Measurements from ENCODE around the gene STX8.

STX8 gene

GRCh38 chr17:9435165-9435564 lies 140.5 kb downstream of the STX8 start:
- no peak for DNase-seq

DNA sequence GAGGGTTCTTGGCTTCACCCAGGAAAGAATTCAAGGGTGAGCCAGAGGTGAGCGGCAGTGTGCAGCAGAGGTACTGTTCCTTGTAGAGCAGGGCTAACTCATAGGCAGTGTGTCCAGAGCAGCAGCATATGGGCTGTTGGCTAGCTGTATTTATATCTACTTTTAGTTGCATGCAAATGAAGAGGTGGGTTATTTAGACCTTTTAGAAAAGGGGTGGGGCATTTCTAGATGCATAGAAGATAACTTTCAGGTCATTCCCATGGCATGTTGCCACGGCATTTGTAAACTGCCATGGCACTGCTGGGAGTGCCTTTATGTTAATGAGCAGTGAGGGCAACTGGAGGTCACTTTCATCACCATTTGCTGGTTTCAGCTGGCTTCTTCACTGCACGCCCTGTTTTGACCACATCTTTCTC lies 141.0 kb downstream of the STX8 start:
- DNase-seq = no peak

DNA sequence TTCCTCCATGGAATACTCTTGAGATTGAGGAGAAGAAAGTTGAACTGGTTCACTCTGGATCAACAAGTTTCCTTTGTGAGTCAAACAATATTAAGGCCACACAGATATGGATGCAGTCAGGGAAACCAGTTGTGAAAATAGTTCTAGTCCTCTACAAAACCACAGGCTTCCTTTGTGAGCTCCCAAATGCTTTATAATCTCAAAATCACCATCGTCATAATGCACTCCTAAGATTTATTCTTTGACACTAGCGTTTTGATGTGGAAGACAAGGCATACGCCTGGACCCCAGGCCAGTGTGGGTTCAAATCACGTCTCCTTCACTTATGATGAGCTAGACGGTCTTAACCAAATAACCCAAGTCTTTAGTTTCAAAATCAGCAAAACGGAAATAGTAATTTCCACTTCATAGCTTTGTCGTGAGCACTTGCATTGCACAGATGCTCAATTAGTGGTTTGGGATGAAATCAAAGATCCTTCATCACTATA lies 142.6 kb downstream of the STX8 start:
- no peak for DNase-seq

DNA sequence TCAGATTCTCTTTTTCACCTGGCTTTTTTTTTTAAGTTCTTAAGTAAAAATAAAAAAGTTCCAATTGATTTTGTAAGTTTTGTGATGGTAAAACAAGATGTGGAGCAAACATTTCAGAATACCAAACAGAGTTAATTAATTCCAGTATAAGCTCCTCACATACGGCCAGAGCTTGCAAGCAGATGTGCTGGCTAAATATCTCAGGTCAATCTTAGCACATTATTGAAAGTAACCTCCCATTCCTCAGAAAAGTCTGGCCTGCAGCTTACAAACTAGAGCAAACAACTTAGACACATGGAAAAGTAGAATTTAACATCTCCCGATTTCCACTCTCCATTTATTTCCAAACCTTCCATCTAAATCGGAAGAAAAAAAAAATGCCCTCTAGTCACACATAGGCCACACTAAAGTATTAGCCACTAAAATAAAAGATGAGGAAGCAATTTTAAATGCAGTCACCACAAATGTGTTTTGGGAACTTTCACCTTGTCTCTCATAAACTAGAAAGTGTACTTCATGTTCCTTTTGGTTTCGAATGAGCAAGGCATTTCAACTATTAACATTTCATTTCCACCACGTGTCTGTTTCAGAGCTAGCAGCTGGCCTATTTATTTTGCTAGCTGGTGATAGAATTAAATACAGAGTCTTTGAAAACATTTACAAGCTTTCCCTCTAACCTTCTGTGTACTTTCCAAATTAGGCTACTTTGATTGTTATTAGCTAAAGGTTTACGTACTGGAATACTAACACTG lies 143.3 kb downstream of the STX8 start:
- no peak for DNase-seq

GRCh38 chr17:9431620-9432019 lies 144.0 kb downstream of the STX8 start:
- DNase-seq = no peak

DNA sequence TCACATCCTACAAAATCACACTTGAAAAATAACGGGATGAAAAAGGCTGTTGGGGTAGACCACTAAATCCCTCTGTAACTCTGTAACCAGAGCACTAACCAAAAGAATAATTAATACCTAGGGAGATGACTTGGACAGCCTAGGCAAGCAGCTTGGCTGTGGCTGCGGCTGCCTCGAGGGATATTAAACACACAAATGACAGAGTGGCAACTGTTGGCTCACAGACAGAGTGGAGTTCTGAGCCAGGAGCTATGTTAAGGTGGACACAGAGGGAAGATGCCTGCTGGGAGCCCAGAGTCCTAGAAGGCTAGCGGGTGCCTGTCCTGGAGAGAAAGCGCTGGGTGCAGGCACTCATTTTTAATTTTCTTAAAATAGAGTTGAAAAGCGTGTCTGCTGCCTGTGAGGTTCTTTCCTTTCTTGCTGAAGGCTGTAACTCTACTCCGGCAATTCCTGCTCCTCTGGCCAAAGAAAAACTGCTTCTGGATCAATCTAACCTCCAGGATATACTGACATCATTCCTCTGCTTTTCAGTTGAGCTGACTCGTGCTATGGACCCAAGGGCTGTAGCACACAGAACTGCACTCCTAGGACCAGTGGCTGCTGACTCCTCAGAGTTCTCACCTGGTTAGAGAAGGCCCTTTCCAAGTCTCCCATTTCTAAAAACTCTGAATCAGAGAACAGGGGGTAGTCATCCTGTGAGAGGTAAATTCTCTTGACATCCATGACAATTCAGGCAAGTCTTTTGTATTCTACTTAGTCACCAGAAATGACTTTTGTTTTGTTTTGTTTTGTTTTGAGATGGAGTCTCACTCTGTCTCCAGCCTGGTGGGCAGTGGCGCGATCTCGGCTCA lies 147.9 kb downstream of the STX8 start:
- no peak for DNase-seq

DNA sequence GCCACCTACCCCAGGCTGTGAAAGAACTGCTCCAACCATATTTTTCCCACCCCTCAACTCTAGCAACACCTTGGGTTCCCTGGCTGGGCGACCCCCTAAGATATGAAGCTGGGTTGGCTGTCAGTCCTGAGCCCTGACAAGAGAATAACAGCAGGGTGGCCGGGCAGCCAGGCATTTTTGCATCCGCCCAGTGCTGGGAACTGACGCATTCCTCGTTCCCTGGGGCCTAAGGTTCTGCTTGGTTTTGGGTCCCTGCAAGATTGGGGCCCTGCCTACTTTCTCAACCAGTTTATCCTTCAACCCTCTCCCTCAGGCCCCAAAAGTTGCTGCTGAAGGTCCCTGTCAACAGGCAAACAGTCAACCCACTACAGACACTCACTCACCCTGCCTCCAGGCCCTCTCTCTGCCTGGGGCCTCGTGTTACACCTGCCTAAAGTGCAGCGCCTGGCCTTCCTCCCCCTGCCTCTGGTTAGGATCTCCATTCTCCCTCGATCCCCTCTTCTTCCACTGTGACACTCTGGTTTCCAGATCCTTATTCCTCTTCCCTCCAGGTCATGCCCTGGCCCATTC lies 151.5 kb downstream of the STX8 start:
- no peak for DNase-seq

DNA sequence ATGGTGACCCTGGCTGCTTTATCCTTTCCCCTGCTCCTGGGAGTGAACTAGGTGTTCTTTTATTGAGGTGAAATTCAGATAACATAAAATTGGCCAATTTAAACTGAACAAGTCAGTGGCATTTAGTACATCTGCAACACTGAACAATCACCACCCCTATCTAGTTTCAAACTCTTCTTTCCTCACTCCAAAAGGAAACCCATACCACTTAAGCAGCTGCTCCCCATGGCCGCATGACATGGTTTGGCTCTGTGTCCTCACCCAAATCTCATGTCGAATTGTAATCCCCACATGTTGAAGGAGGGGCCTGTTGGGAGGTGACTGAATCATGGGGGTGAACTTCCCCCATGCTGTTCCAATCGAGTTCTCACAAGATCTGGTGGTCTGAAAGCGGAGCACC lies 154.1 kb downstream of the STX8 start:
- DNase-seq = no peak

GRCh38 chr17:9419932-9420453 lies 155.6 kb downstream of the STX8 start:
- DNase-seq = no peak

GRCh38 chr17:9414471-9414870 lies 161.1 kb downstream of the STX8 start:
- DNase-seq = no peak

GRCh38 chr17:9410737-9411136 lies 164.9 kb downstream of the STX8 start:
- DNase-seq = no peak

- DNase-seq = no peak
Observed at GRCh38 chr17:9410301-9410700, 165.3 kb downstream of the STX8 start.

DNA sequence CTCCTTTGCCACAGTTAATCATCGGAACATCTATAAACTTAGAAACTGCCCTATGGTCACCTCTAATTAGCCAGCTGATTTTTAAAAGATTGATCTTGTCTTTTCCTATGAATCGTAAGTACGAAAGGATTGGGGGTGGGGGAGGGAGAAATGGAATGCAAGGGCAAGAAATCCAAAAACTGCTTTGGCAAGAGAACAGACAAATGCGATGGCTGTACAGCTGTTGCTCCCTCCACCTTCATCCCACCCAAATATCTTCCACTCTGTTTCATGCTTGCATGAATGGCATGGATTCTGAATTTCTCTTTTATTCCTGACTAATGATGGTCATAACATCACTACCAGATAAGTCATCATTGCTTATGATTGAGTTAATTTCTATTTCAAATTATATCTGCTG lies 165.7 kb downstream of the STX8 start:
- no peak for DNase-seq

DNA sequence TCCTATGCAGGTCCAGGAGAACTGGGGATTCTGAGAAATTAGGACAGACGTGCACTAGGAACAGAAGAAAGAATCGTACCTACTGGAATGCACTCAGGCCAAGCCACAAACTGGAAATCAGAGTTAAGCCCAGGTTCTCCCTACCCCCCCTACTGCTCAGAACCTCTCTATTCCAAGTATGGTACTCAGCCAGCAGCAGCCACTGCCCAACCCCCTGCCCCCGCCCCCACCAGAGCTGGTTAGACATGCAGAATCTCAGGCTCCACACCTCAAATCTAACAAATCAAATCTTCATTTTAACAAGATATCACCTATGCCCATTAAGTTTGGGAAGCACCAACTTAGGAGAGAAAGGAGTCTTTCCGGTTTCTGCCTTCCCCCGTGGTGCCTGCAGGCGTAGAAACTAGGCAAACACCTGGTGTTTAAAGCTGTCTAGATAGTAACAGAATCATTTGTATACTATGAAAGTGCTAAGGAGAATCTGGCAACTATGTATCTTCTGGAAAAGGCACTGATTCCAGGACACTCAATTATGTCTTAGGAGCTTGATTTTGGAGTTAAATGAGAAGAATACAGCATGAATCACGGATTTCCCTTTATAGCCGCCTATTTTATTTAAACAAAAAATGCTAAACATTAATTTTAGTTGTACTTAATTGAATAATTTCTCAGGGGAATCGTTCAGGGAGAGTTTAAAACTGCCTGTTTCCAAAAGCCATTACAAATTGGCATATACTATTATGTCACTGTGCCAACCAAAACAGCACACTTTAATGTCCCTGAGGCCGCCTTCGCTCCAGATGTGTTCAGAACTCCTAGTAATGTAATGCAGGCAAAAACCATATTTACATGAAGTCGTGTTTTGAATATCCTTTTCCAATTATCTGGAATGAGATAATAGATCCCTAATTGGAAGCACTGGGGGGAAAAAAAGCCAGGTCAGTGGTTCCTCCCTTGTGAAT lies 166.5 kb downstream of the STX8 start:
- DNase-seq = no peak

GRCh38 chr17:9408381-9408780 lies 167.2 kb downstream of the STX8 start:
- no peak for DNase-seq

GRCh38 chr17:9406046-9406606 lies 169.5 kb downstream of the STX8 start:
- DNase-seq = no peak

DNA sequence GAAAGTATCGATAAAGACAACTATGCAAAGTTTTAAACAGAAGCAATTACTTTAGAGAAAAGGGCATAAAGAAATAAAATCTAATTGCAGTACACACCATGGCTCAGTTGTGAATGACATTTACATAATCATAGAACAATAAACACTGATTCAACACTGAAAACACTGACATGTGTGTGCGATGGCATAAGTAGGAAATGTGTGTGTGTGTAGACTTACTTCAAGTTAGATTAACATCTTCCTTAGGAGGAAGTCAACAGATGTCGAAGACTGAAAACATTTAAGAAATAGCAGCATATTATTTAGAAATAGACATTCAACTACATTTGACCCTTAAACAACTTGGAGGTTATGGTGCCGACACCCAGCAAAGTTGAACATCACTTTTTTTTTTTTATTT lies 172.4 kb downstream of the STX8 start:
- DNase-seq = no peak

- peak; percentile 7 for DNase-seq
Observed at GRCh38 chr17:9402590-9403199, 172.9 kb downstream of the STX8 start.

DNA sequence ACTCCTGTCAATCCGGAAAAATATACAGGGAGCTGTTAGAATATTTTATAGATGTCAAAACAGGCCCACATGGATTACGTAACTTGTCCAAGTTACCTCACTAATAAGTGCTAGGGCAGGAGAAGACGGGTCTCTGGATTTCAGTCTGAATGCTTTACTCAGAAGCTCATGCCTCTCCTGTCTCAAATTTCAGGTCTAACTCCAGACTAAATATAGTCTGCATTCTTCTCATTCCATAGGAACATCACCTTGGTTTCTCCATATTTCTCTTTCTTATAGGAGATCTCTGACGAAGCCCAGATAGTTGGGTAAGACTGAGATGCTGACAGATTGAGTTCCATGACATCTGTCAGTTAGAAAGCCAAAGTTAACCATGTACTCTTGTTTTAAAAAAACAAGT lies 174.2 kb downstream of the STX8 start:
- DNase-seq = no peak

GRCh38 chr17:9389111-9389527 lies 186.5 kb downstream of the STX8 start:
- no peak for DNase-seq

GRCh38 chr17:9386401-9386800 lies 189.2 kb downstream of the STX8 start:
- DNase-seq = no peak

Measured in T-helper 9 cell (primary cell).